Mesendoderm (in vitro differentiated cells): ENCODE measurements around the gene IARS2.
"Not testable (repeated sequence)": the region's sequence is repeated elsewhere in the genome, so short reads cannot be mapped to it uniquely, and the experiment has no call there.

Experiments used
- DNase-seq: peaks from one replicate; pipeline ENCODE4 v3.0.0; 2013
- H2AK5ac ChIP-seq: 2 replicates; pipeline ENCODE4 v1.6.1; 2013; ENCODE audit warnings: low read length, inconsistent platforms
- H2BK120ac ChIP-seq: 2 replicates; pipeline ENCODE4 v1.6.1; 2013; ENCODE audit warnings: low read depth, mild to moderate bottlenecking, low read length, moderate library complexity, mixed read lengths
- H2BK15ac ChIP-seq: replicated peaks from 2 replicates; pipeline ENCODE4 v1.6.1; 2013; ENCODE audit warnings: low read depth, mild to moderate bottlenecking, moderate library complexity
- H2BK5ac ChIP-seq: 2 replicates; pipeline ENCODE4 v1.6.1; 2013; ENCODE audit warnings: low read length, inconsistent platforms
- H3K18ac ChIP-seq: 2 replicates; pipeline ENCODE4 v1.6.1; 2013; ENCODE audit warnings: mild to moderate bottlenecking, low read length, mixed read lengths
- H3K23ac ChIP-seq: one replicate; pipeline ENCODE4 v1.6.1; 2013; ENCODE audit warnings: low read length
- H3K27ac ChIP-seq: 2 replicates; pipeline ENCODE4 v1.5.1; 2013; ENCODE audit warnings: low read depth, mild to moderate bottlenecking, inconsistent platforms, low read length, moderate library complexity
- H3K27me3 ChIP-seq: 2 replicates; pipeline ENCODE4 v1.6.1; 2013; ENCODE audit warnings: low read length, control low read depth, mild to moderate bottlenecking, inconsistent platforms; ENCODE audit not compliant: insufficient read depth, poor library complexity
- H3K36me3 ChIP-seq: 2 replicates; pipeline ENCODE4 v1.6.1; 2013; ENCODE audit warnings: low read length, inconsistent platforms; ENCODE audit not compliant: control insufficient read depth, insufficient read depth
- H3K4ac ChIP-seq: one replicate; pipeline ENCODE4 v1.6.1; 2013; ENCODE audit warnings: low read depth, mild to moderate bottlenecking, low read length, moderate library complexity
- H3K4me1 ChIP-seq: 2 replicates; pipeline ENCODE4 v1.6.1; 2013; ENCODE audit warnings: low read depth, low read length, inconsistent platforms; ENCODE audit not compliant: control insufficient read depth
- H3K4me2 ChIP-seq: 2 replicates; pipeline ENCODE4 v1.6.1; 2013; ENCODE audit warnings: low read length
- H3K4me3 ChIP-seq: 2 replicates; pipeline ENCODE4 v1.5.1; 2013; ENCODE audit warnings: mild to moderate bottlenecking, low read length
- H3K56ac ChIP-seq: one replicate; pipeline ENCODE4 v1.6.1; 2013; ENCODE audit warnings: low read length
- H3K79me1 ChIP-seq: 2 replicates; pipeline ENCODE4 v1.6.1; 2013; ENCODE audit warnings: low read length, inconsistent platforms
- H3K79me2 ChIP-seq: 2 replicates; pipeline ENCODE4 v1.6.1; 2013; ENCODE audit warnings: mild to moderate bottlenecking, low read length; ENCODE audit not compliant: control insufficient read depth, insufficient read depth
- H3K9ac ChIP-seq: 2 replicates; pipeline ENCODE4 v1.6.1; 2013; ENCODE audit warnings: low read length, inconsistent platforms
- H4K5ac ChIP-seq: one replicate; pipeline ENCODE4 v1.6.1; 2013; ENCODE audit warnings: low read length
- H4K8ac ChIP-seq: one replicate; pipeline ENCODE4 v1.6.1; 2013; ENCODE audit warnings: low read depth, mild to moderate bottlenecking, control low read depth, low read length, moderate library complexity
- WGBS: extraction: QIAGEN DNeasy Blood & Tissue Kit; methylation state at CpG from one replicate; pipeline ENCODE4 v1.1.7; 2013; ENCODE audit warnings: low lambda C conversion rate, missing lambda C conversion rate; ENCODE audit not compliant: insufficient coverage; ENCODE audit errors: extremely low coverage; 5-methylcytosine and 5-hydroxymethylcytosine counted together

The IARS2 gene

GRCh38 chr1:220156620-220157146 lies 62.8 kb downstream of the IARS2 start:
- Histone ChIP-seq H3K79me2 (no peaks in the 10 kb centered on the region), H3K27me3 (no peaks in the 10 kb centered on the region), H4K5ac (no peak overlapping the region), H3K79me1 (no peaks in the 10 kb centered on the region), H2AK5ac (no peak overlapping the region), H3K4ac (no peak overlapping the region), H3K36me3 (peaks cover 4% of the 10 kb centered on the region), H3K56ac (no peak overlapping the region), H4K8ac (no peak overlapping the region), H3K27ac (no peak overlapping the region), H3K18ac (no peak overlapping the region), H2BK15ac (no peak overlapping the region), H3K9ac (no peak overlapping the region), H2BK120ac (no peak overlapping the region), H3K4me2 (no peak overlapping the region), H3K4me3 (no peak overlapping the region), H3K23ac (no peak overlapping the region), H2BK5ac (no peak overlapping the region), H3K4me1 (no peaks in the 10 kb centered on the region)
- WGBS: no CpG with 5 or more reads among the region's 4 CpGs
- DNase-seq: no peak

GRCh38 chr1:220157738-220158137 lies 63.8 kb downstream of the IARS2 start:
- Histone ChIP-seq H3K27me3 (no peaks in the 10 kb centered on the region), H2BK5ac (no peak overlapping the region), H2AK5ac (no peak overlapping the region), H3K36me3 (peaks cover 4% of the 10 kb centered on the region), H3K18ac (no peak overlapping the region), H3K23ac (no peak overlapping the region), H3K9ac (no peak overlapping the region), H3K4me3 (no peak overlapping the region), H3K56ac (no peak overlapping the region), H3K4ac (no peak overlapping the region), H3K79me1 (no peaks in the 10 kb centered on the region), H3K4me2 (no peak overlapping the region), H3K27ac (no peak overlapping the region), H2BK15ac (no peak overlapping the region), H2BK120ac (no peak overlapping the region), H4K5ac (no peak overlapping the region), H3K4me1 (no peaks in the 10 kb centered on the region), H4K8ac (no peak overlapping the region), H3K79me2 (no peaks in the 10 kb centered on the region)
- WGBS: no CpG with 5 or more reads among the region's 2 CpGs
- no peak for DNase-seq

- not testable (repeated sequence) for H2BK5ac ChIP-seq, H3K4ac ChIP-seq, H4K5ac ChIP-seq, H3K79me1 ChIP-seq, H3K9ac ChIP-seq, H3K4me3 ChIP-seq, H3K4me2 ChIP-seq, H2AK5ac ChIP-seq, H3K18ac ChIP-seq, H3K36me3 ChIP-seq, H3K4me1 ChIP-seq, DNase-seq, H3K23ac ChIP-seq, H3K27me3 ChIP-seq, H2BK120ac ChIP-seq, H3K27ac ChIP-seq, H2BK15ac ChIP-seq, H4K8ac ChIP-seq, H3K79me2 ChIP-seq, H3K56ac ChIP-seq
- WGBS: no CpG with 5 or more reads among the region's 7 CpGs
Measured at GRCh38 chr1:220158530-220158929, 64.6 kb downstream of the IARS2 start.

- H3K18ac ChIP-seq: no peak overlapping the region
- H3K36me3 ChIP-seq: peaks cover 4% of the 10 kb centered on the region
- H3K4me2 ChIP-seq: no peak overlapping the region
- DNase-seq: no peak
- H3K4me1 ChIP-seq: no peaks in the 10 kb centered on the region
- H2BK120ac ChIP-seq: no peak overlapping the region
- H3K56ac ChIP-seq: no peak overlapping the region
- H3K4ac ChIP-seq: no peak overlapping the region
- H4K8ac ChIP-seq: no peak overlapping the region
- no peak overlapping the region for H2AK5ac ChIP-seq
- no peak overlapping the region for H3K9ac ChIP-seq
- H3K27ac ChIP-seq: no peak overlapping the region
- no peak overlapping the region for H3K4me3 ChIP-seq
- H3K79me1 ChIP-seq: no peaks in the 10 kb centered on the region
- H3K27me3 ChIP-seq: no peaks in the 10 kb centered on the region
- no peaks in the 10 kb centered on the region for H3K79me2 ChIP-seq
- no peak overlapping the region for H2BK5ac ChIP-seq
- no peak overlapping the region for H2BK15ac ChIP-seq
- H4K5ac ChIP-seq: no peak overlapping the region
- H3K23ac ChIP-seq: no peak overlapping the region
- no CpG with 5 or more reads among the region's 3 CpGs for WGBS
Measured at GRCh38 chr1:220159041-220159440, 65.1 kb downstream of the IARS2 start.

GRCh38 chr1:220160027-220160426 lies 66.1 kb downstream of the IARS2 start:
- no peak overlapping the region for H3K4me3 ChIP-seq
- no peak overlapping the region for H3K4ac ChIP-seq
- H3K18ac ChIP-seq: no peak overlapping the region
- no peak overlapping the region for H2BK5ac ChIP-seq
- peaks cover 3% of the 10 kb centered on the region for H3K36me3 ChIP-seq
- no peak overlapping the region for H3K27ac ChIP-seq
- H3K4me2 ChIP-seq: no peak overlapping the region
- no peaks in the 10 kb centered on the region for H3K4me1 ChIP-seq
- no CpG with 5 or more reads among the region's 1 CpG for WGBS
- no peak overlapping the region for H4K5ac ChIP-seq
- H2AK5ac ChIP-seq: no peak overlapping the region
- no peaks in the 10 kb centered on the region for H3K79me2 ChIP-seq
- no peaks in the 10 kb centered on the region for H3K27me3 ChIP-seq
- H2BK15ac ChIP-seq: no peak overlapping the region
- no peak overlapping the region for H3K23ac ChIP-seq
- no peak overlapping the region for H3K9ac ChIP-seq
- H3K56ac ChIP-seq: no peak overlapping the region
- no peaks in the 10 kb centered on the region for H3K79me1 ChIP-seq
- DNase-seq: no peak
- no peak overlapping the region for H2BK120ac ChIP-seq
- H4K8ac ChIP-seq: no peak overlapping the region

- Histone ChIP-seq H2BK15ac (no peak overlapping the region), H3K36me3 (peaks cover 1% of the 10 kb centered on the region), H4K8ac (no peak overlapping the region), H2BK120ac (no peak overlapping the region), H3K56ac (no peak overlapping the region), H3K18ac (no peak overlapping the region), H4K5ac (no peak overlapping the region), H2AK5ac (no peak overlapping the region), H3K79me1 (no peaks in the 10 kb centered on the region), H3K23ac (no peak overlapping the region), H3K4me3 (no peak overlapping the region), H3K9ac (no peak overlapping the region), H3K27me3 (no peaks in the 10 kb centered on the region), H3K27ac (no peak overlapping the region), H3K4ac (no peak overlapping the region), H3K4me2 (no peak overlapping the region), H3K4me1 (no peaks in the 10 kb centered on the region), H2BK5ac (no peak overlapping the region), H3K79me2 (no peaks in the 10 kb centered on the region)
- whole genome bisulfite sequencing: no CpG with 5 or more reads among the region's 1 CpG
- DNase-seq: no peak
Measured at GRCh38 chr1:220164116-220164515, 70.2 kb downstream of the IARS2 start.
